ENCODE results near the gene ZBED3.
"Not testable (repeated sequence)": the region's sequence is repeated elsewhere in the genome, so short reads cannot be mapped to it uniquely, and the experiment has no call there.

Gene ZBED3

DNA sequence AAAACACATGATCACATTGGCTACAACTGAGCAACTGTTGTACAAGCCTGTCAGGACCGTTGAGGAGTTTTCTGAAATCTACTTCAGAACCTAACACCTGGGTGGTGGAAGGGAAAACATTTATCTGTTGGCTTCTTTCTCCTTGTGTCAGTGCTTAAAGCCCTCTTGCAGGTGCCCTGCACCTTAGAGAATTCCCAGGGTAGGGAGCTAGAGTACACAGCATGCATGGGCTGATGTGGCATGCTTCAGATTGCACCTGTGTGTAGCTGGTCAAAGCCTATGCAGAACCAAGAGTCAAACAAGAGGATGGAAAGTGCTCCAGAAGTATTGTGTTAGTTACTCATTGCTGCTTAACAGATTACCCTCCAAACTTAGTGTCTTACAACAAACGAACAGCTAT, 33.6 kb upstream of the ZBED3 start:
- TF ChIP-seq, protein P1, sequence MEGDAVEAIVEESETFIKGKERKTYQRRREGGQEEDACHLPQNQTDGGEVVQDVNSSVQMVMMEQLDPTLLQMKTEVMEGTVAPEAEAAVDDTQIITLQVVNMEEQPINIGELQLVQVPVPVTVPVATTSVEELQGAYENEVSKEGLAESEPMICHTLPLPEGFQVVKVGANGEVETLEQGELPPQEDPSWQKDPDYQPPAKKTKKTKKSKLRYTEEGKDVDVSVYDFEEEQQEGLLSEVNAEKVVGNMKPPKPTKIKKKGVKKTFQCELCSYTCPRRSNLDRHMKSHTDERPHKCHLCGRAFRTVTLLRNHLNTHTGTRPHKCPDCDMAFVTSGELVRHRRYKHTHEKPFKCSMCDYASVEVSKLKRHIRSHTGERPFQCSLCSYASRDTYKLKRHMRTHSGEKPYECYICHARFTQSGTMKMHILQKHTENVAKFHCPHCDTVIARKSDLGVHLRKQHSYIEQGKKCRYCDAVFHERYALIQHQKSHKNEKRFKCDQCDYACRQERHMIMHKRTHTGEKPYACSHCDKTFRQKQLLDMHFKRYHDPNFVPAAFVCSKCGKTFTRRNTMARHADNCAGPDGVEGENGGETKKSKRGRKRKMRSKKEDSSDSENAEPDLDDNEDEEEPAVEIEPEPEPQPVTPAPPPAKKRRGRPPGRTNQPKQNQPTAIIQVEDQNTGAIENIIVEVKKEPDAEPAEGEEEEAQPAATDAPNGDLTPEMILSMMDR (IDR thresholded peaks at IDR 0.05; ENCODE audit: low read depth, low read length): no peak

DNA sequence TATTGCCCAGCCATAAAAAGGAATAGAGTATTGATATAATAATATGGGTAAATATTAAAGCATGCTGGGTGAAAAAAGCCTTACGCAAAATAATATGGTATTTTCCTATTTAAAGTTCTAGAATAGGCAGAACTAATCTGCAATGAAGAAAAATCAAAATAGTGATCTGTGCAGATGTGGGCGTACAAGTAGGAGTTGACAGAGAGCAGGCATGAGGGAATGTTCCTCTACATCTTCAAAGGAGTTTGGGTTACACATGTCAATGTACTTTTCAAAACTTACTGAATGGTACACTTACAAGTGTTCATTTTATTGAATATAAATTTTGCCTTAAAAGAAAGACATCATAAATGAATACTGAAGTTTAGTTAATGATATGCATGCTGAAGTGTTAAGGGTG, 33.0 kb upstream of the ZBED3 start:
- H3K4me3 ChIP-seq (ENCODE audit: low read depth, low read length): no peak overlapping the region
- TF ChIP-seq, protein P1 (IDR thresholded peaks at IDR 0.05; ENCODE audit: low read depth, low read length): no peak

More for the DNA sequence above, 33.6 kb upstream of the ZBED3 start:
- H3K4me3 ChIP-seq (ENCODE audit: low read depth, low read length): no peak overlapping the region

DNA sequence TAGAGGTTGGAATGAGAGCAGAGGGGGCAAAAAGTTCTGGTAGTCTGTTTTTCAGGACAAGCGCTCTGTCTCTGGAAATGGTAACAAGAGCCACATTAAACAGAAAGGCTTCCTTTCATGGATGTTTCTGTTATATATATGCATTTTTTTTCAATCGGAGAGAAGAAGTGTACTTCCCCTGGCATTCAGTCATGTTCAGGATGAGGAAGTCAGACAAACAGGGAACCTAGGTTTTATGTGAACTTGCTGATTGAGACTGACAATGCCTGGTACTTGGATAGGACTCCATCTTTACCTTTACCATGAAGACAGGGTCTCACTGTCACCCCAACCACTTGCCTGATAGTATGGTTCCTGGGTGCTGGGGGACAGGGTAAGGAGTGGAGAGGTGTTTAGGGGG, 30.1 kb upstream of the ZBED3 start:
- no peak overlapping the region for H3K4me3 ChIP-seq (ENCODE audit: low read depth, low read length)
- TF ChIP-seq, protein P1 (IDR thresholded peaks at IDR 0.05; ENCODE audit: low read depth, low read length): no peak

DNA sequence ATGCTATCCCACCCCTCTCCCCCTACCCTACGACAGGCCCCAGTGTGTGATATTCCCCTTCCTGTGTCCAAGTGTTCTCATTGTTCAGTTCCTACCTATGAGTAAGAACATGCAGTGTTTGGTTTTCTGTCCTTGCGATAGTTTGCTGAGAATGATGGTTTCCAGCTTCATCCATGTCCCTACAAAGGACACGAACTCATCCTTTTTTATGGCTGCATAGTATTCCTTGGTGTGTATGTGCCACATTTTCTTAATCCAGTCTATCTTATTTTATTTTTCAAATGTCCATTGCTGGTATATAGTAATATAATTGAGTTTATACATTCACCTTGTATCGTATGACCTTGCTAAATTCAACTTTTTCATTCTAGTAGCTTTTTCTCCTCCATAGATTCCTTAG, 19.9 kb upstream of the ZBED3 start:
- H3K4me3 ChIP-seq (ENCODE audit: low read depth, low read length): not testable (repeated sequence)

DNA sequence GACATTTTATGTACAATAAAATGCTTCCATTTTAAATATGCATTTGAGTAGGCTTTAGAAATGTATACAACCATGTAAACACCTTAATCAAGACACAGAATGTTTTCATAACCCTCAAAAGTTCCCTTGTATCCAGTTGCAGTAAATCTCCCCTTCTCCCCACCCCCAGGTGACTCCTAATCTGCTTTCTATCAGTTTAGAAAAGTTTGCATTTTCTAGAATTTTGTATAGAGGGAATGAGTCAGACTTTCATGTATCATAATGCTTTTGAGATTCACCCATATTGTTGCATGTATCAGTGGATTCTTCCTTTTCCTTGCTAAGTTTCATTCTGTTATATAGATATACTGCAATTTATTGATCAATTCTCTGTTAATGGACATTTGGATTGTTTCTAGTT, 17.7 kb upstream of the ZBED3 start:
- no peak overlapping the region for H3K4me3 ChIP-seq (ENCODE audit: low read depth, low read length)

DNA sequence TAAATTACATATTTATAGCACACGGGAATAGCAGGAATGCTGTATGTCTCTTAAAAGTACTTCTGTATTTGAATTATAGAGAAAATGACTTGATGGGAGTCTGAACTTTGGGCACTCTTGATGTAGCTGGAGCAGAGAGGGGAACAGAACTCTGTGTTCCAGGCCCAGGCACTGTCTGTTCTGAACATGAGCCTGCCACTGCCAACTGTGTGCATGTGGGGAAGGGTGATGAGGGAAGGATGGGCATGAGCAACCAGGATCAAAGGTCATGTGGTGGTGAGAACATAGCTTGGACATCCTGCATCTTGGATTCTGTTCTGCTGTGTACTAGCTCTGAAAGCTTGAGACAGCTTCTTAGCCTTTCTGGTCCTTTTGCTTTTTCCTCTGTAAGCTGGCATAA, 16.4 kb upstream of the ZBED3 start:
- no peak overlapping the region for H3K4me3 ChIP-seq (ENCODE audit: low read depth, low read length)
- TF ChIP-seq, protein P1 (IDR thresholded peaks at IDR 0.05; ENCODE audit: low read depth, low read length): no peak

More for the DNA sequence above, 17.7 kb upstream of the ZBED3 start:
- TF ChIP-seq, protein P1 (IDR thresholded peaks at IDR 0.05; ENCODE audit: low read depth, low read length): no peak

DNA sequence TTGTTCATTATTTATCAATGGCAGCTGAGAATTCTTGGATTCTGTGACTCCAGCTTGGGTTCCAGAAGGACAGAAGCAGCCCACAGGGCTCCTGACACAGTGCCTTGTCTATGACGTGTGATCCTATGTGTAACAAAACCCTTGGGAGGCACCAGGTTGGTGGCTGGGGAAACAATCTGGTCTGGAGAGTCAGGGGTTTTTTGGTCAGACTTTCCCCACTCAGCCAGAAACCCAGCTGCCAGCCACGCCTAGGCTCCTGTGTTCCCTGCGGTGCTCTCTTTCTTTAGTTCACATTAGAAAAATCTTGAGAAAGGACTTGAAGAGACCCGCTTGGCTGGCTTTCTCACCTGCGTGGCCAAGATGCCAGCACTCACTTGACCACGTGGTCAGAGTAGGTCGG, 15.5 kb upstream of the ZBED3 start:
- no peak overlapping the region for H3K4me3 ChIP-seq (ENCODE audit: low read depth, low read length)
- TF ChIP-seq, protein P1 (IDR thresholded peaks at IDR 0.05; ENCODE audit: low read depth, low read length): no peak

DNA sequence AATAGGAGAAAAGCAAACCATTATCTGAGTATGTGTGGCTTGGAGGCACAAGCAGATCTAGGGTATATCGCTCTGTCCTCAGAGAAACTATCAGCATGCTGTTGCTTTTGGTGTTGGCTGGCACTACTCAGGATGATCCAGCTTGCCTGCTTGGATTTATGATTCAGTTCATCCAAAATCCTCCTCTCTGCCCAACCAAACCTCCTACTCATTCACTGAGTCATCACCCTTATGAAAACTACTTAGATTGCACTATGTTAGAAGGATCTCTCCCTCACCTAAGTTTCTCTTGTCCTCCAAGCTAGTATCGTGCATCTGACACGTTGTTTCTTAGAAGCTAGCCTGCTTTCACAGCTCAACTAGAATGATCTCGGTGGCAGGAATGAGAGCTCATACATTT, 14.2 kb upstream of the ZBED3 start:
- TF ChIP-seq, protein P1 (IDR thresholded peaks at IDR 0.05; ENCODE audit: low read depth, low read length): no peak
- H3K4me3 ChIP-seq (ENCODE audit: low read depth, low read length): no peak overlapping the region

Data from WI38 (cell line).